CD4-positive, alpha-beta T cell (primary cell): ENCODE measurements around the gene HKDC1. TPM values are rescaled to one million over a fixed set of nuclear protein-coding genes. Genes with fewer than 3 reads are reported as not detected.
"Not testable (repeated sequence)": the region's sequence is repeated elsewhere in the genome, so short reads cannot be mapped to it uniquely, and the experiment has no call there.

Experiments used
- ATAC-seq: fragments of 200-7000 bp; cut with Tn5 transposase; one replicate; pipeline ENCODE4 v1.10.0; 2022; ENCODE audit warnings: mild to moderate bottlenecking; ENCODE audit not compliant: poor library complexity
- CTCF ChIA-PET: fragments of 350-600 bp; sonication (Branson Sonifier 250); formaldehyde crosslinking; loops from one replicate; lab custom pipeline; 2021; ENCODE audit warnings: antibody characterized with exemption, inconsistent platforms; lab: Charles Lee
- POLR2A ChIA-PET: fragments of 350-600 bp; sonication (Branson Sonifier 250); formaldehyde crosslinking; loops from one replicate; lab custom pipeline; 2021; ENCODE audit warnings: antibody characterized with exemption, inconsistent platforms; lab: Charles Lee
- DNase-seq, 14 experiments: peaks; one replicate each; pipeline ENCODE4 v3.0.0-alpha.2; 2013 to 2020; ENCODE audit warnings: mixed read lengths in 2 of 14
- H3K27ac ChIP-seq, 2 donors: one replicate each; pipeline versions ENCODE4 v1.5.1 to v1.7.0; 2013; ENCODE audit warnings: low read length in 2 of 2, low read depth in 1 of 2, mild to moderate bottlenecking in 1 of 2
- H3K27me3 ChIP-seq, 2 experiments: 1 replicate in 1 of 2; 2 replicates in 1 of 2; pipeline versions ENCODE4 v1.6.1 to v1.7.0; 2013; ENCODE audit warnings: low read length in 2 of 2, control low read depth in 1 of 2, mild to moderate bottlenecking in 1 of 2, moderate library complexity in 1 of 2; ENCODE audit not compliant: insufficient read depth in 2 of 2, control insufficient read depth in 1 of 2
- H3K36me3 ChIP-seq: one replicate; pipeline ENCODE4 v1.6.1; 2013; ENCODE audit warnings: low read length, control low read depth; ENCODE audit not compliant: insufficient read depth
- H3K4me1 ChIP-seq: one replicate; pipeline ENCODE4 v1.6.1; 2013; ENCODE audit warnings: low read length, control low read depth; ENCODE audit not compliant: insufficient read depth
- H3K4me3 ChIP-seq: one replicate; pipeline ENCODE4 v1.5.1; 2013; ENCODE audit warnings: mild to moderate bottlenecking, low read length, moderate library complexity
- H3K9me3 ChIP-seq, 2 experiments: 1 replicate in 1 of 2; 2 replicates in 1 of 2; pipeline versions ENCODE4 v1.6.1 to v1.7.0; 2013; ENCODE audit warnings: low read length in 2 of 2, mild to moderate bottlenecking in 2 of 2, control low read depth in 1 of 2, moderate library complexity in 1 of 2; ENCODE audit not compliant: control insufficient read depth in 1 of 2, insufficient read depth in 1 of 2
- H3K27ac Mint-ChIP-seq: one replicate; pipeline ENCODE4 v1.8.0; 2020; ENCODE audit warnings: mixed read lengths
- H3K27me3 Mint-ChIP-seq: one replicate; pipeline ENCODE4 v1.8.0; 2021; ENCODE audit warnings: mixed read lengths
- H3K36me3 Mint-ChIP-seq: one replicate; pipeline ENCODE4 v1.8.0; 2021; ENCODE audit warnings: low read depth, mixed read lengths
- H3K4me1 Mint-ChIP-seq: one replicate; pipeline ENCODE4 v1.8.0; 2021; ENCODE audit warnings: low read depth, mixed read lengths
- H3K4me3 Mint-ChIP-seq: one replicate; pipeline ENCODE4 v1.8.0; 2020; ENCODE audit warnings: mild to moderate bottlenecking, mixed read lengths
- H3K9me3 Mint-ChIP-seq: one replicate; pipeline ENCODE4 v1.8.0; 2020; ENCODE audit warnings: mixed read lengths
- CTCF ChIP-seq: fragments of 200-600 bp; IDR thresholded peaks from one replicate; pipeline ENCODE4 v1.8.0; 2022; ENCODE audit warnings: antibody characterized with exemption, mild to moderate bottlenecking
- intact Hi-C, 2 experiments: fragments of 100-400 bp; cut with DNase I in 1 of 2; cut with micrococcal nuclease in 1 of 2; formaldehyde crosslinking; loops; one replicate each; pipeline versions ENCODE4 v1.15.1 to v1.9.0; 2023 to 2025; cut with DNase I, micrococcal nuclease
- total RNA-seq, 174 experiments: library from RNA in 2 of 174; stranded (reverse) in 2 of 174; gene quantifications; one replicate each; pipeline ENCODE4 v1.2.3 and lab custom pipeline; 2021 to 2026

Gene HKDC1
- total RNA-seq, 2 experiments from 2014 or later, result 3.1 to 4.5 TPM

GRCh38 chr10:69279110-69279509 lies 59.0 kb downstream of the HKDC1 start:
- Histone ChIP-seq H3K4me3 (no peak overlapping the region), H3K9me3 (no peaks in the 10 kb centered on the region), H3K36me3 (no peaks in the 10 kb centered on the region), H3K27ac (no peak overlapping the region), H3K27me3 (peaks cover 0 to 2% of the 10 kb centered on the region in 2 experiments), H3K4me1 (no peaks in the 10 kb centered on the region)
- no peaks in the 10 kb centered on the region for H3K9me3 Mint-ChIP-seq
- ChIA-PET CTCF (no interaction called here), POLR2A (no interaction called here)
- no peaks in the 10 kb centered on the region for H3K4me1 Mint-ChIP-seq
- H3K27me3 Mint-ChIP-seq, result no peaks in the 10 kb centered on the region
- DNase-seq, result no peak
- no peaks in the 10 kb centered on the region for H3K36me3 Mint-ChIP-seq
- H3K4me3 Mint-ChIP-seq, result no peak overlapping the region
- no peak overlapping the region for H3K27ac Mint-ChIP-seq
- intact Hi-C loops, result no loop called here
- ATAC-seq, result no peak
- TF ChIP-seq CTCF, result no peak

- Histone ChIP-seq H3K27ac (no peak overlapping the region), H3K4me3 (no peak overlapping the region), H3K4me1 (no peaks in the 10 kb centered on the region), H3K9me3 (no peaks in the 10 kb centered on the region), H3K36me3 (no peaks in the 10 kb centered on the region), H3K27me3 (peaks cover 0 to 2% of the 10 kb centered on the region in 2 experiments)
- ChIA-PET CTCF (no interaction called here), POLR2A (no interaction called here)
- TF ChIP-seq CTCF, result no peak
- ATAC-seq, result no peak
- no peak overlapping the region for H3K4me3 Mint-ChIP-seq
- intact Hi-C loops, result no loop called here
- H3K9me3 Mint-ChIP-seq, result no peaks in the 10 kb centered on the region
- H3K27me3 Mint-ChIP-seq, result no peaks in the 10 kb centered on the region
- H3K36me3 Mint-ChIP-seq, result no peaks in the 10 kb centered on the region
- no peak overlapping the region for H3K27ac Mint-ChIP-seq
- H3K4me1 Mint-ChIP-seq, result no peaks in the 10 kb centered on the region
- DNase-seq, result no peak
Measured at GRCh38 chr10:69281507-69282413, 61.6 kb downstream of the HKDC1 start.

- DNase-seq, POLR2A ChIA-PET: not testable (repeated sequence)
Measured at GRCh38 chr10:69284402-69284801, 64.3 kb downstream of the HKDC1 start.

More at GRCh38 chr10:69284402-69284801, 64.3 kb downstream of the HKDC1 start:
- H3K27ac Mint-ChIP-seq, H3K4me1 ChIP-seq, intact Hi-C loops, ATAC-seq, H3K36me3 ChIP-seq, H3K9me3 Mint-ChIP-seq, H3K9me3 ChIP-seq, H3K27me3 ChIP-seq, CTCF ChIA-PET, H3K27me3 Mint-ChIP-seq, H3K4me3 ChIP-seq, H3K36me3 Mint-ChIP-seq, H3K4me1 Mint-ChIP-seq, H3K4me3 Mint-ChIP-seq, H3K27ac ChIP-seq: not testable (repeated sequence)
